ENCODE data around the gene ME3. TPM values are rescaled to one million over a fixed set of nuclear protein-coding genes. Genes with fewer than 3 reads are reported as not detected.

ME3 gene
- total RNA-seq, 1 experiment from 2014 or later = 0.30 TPM

DNA sequence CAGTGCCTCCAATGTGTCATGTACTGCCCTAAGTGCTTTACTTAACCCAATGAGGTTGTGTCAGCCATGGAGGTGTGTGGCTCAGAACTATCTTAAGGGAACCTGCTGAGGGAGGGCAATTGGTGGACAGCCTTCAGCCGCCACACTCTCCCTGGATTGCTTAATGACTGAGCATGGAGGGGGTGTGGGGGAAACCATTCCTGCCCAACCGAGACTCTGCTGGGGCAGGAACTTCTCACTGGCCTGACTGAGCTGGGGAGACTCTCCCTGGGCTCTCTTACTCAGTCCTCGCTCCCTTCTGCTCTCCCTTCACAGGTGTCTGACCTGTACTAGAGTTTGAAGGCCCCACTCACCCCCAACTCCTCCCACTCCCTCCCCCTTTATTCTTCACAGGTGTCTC, 183.0 kb downstream of the ME3 start:
- POLR2A ChIA-PET = no interaction called here

More for the DNA sequence above, 183.0 kb downstream of the ME3 start:
- intact Hi-C loops (cut with micrococcal nuclease) = no loop called here
- Histone ChIP-seq H3K9ac (ENCODE audit: low read length) (no peak overlapping the region), H3K9me3 (ENCODE audit: control insufficient read depth in 1 of 2, insufficient read depth in 1 of 2, low read depth in 1 of 2, low read length in 2 of 2) (no peaks in the 10 kb centered on the region), H3K4me3 (replicated peaks in 1 of 2; ENCODE audit: low read depth in 1 of 2, low read length in 2 of 2) (no peak overlapping the region), H3K9me2 (ENCODE audit: insufficient read depth) (no peaks in the 10 kb centered on the region), H3K4me1 (ENCODE audit: control insufficient read depth in 1 of 2, insufficient read depth in 2 of 2, low read length in 2 of 2) (peaks cover 2 to 6% of the 10 kb centered on the region in 2 experiments), H2AFZ (ENCODE audit: low read depth, low read length, poor library complexity, severe bottlenecking) (no peak overlapping the region), H3K27ac (ENCODE audit: low read depth, low read length) (no peak overlapping the region), H3K4me2 (ENCODE audit: low read length) (no peak overlapping the region), H4K20me1 (ENCODE audit: insufficient read depth) (no peaks in the 10 kb centered on the region), H3K27me3 (ENCODE audit: insufficient read depth, low read length) (no peaks in the 10 kb centered on the region), H3K79me2 (ENCODE audit: insufficient read depth, low read length) (no peaks in the 10 kb centered on the region), H3K36me3 (ENCODE audit: control insufficient read depth in 1 of 2, insufficient read depth in 2 of 2, low read length in 2 of 2) (no peaks in the 10 kb centered on the region)
- CTCF ChIA-PET = no interaction called here
- no TSS peak for BruUV-seq (replicated peaks)
- RAD21 ChIA-PET (ENCODE audit: low non-redundant PET in 1 of 2, low total read pairs in 2 of 2, uncharacterized antibody in 2 of 2, unreplicated experiment in 2 of 2) = no interaction called here
- TF ChIP-seq EZH2 (IDR thresholded peaks at IDR 0.05) (no peak), SP1 (IDR thresholded peaks at IDR 0.05; ENCODE audit: low read depth) (no peak), MAX (IDR thresholded peaks at IDR 0.05) (no peak), CTCF (IDR thresholded peaks at IDR 0.05 in 2 of 3, conservative IDR thresholded peaks at IDR 0.05 in 1 of 3; ENCODE audit: borderline replicate concordance in 1 of 3, insufficient read depth in 1 of 3, low read depth in 2 of 3, low read length in 2 of 3) (no peak), EGR1 (IDR thresholded peaks at IDR 0.05; ENCODE audit: low read depth) (no peak), SRF (IDR thresholded peaks at IDR 0.05; ENCODE audit: low read depth) (no peak), ELF1 (IDR thresholded peaks at IDR 0.05; ENCODE audit: borderline replicate concordance, low read depth) (no peak), ATF3 (IDR thresholded peaks at IDR 0.05) (no peak), CBX3 (IDR thresholded peaks at IDR 0.05; ENCODE audit: low read depth) (no peak), FOSL1 (IDR thresholded peaks at IDR 0.05; ENCODE audit: low read depth) (no peak), SIN3A (IDR thresholded peaks at IDR 0.05; ENCODE audit: low read depth) (no peak), YY1 (IDR thresholded peaks at IDR 0.05; ENCODE audit: extremely low read depth, insufficient replicate concordance, low read depth, low read length) (no peak), REST (IDR thresholded peaks at IDR 0.05; ENCODE audit: low read depth) (no peak), CEBPB (IDR thresholded peaks at IDR 0.05; ENCODE audit: low read depth) (no peak)
- DNase-seq (ENCODE audit: low read depth, low spot score) = no peak
- ATAC-seq = no peak

Measured in HCT116 (cell line).